LNCAP (cell line): ENCODE measurements around the gene HOMEZ.

Source experiments
- CTCF ChIP-seq: fragments of 450-650 bp; IDR thresholded peaks from 2 replicates; pipeline ENCODE4 v1.5.1; 2017; ENCODE audit warnings: mild to moderate bottlenecking

HOMEZ gene

DNA sequence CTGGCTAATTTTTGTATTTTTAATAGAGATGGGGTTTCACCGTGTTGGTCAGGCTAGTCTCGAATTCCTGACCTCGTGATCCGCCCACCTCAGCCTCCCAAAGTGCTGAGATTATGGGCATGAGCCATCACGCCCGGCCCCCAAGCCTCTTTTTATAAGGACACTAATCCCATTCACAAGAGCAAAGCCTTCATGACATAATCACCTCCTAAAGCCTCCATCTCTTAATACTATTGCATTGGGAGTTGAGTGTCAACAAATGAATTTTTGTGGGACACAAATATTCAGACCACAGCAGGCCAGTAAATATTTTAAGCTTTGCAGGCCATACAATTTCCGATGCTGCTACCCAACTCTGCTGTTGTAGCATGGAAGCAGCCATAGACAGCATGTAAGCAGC is 37.3 kb downstream of the HOMEZ start:
- no peak for TF ChIP-seq CTCF

GRCh38 chr14:23245282-23245681 is 40.6 kb downstream of the HOMEZ start:
- no peak for TF ChIP-seq CTCF

- no peak for TF ChIP-seq CTCF
These were observed 42.9 kb downstream of the HOMEZ start for GRCh38 chr14:23243066-23243465.

DNA sequence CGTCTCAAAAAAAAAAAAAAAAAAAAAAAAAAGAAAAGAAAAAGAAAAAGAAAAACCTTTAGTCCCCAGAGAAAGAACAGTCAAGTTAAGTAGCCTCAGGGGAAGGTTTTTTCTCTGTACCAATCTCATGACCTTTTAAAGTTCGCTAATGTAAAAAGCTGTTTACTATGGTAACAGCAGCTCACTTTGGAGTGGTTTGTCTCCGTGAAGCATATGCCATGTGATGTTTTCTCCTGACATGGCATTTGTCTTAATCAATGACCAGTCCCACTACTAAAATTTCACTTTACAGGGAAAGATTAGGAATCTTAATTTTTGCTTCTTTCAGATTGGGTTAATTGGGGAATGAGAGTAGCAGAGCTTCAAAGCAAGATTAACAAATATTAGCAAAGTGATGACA is 43.9 kb downstream of the HOMEZ start:
- no peak for TF ChIP-seq CTCF

- TF ChIP-seq CTCF, result no peak
These were observed 45.3 kb downstream of the HOMEZ start for GRCh38 chr14:23240661-23241060.

GRCh38 chr14:23237772-23238594 is 47.9 kb downstream of the HOMEZ start, which contains the start of gene RNF212B:
TSS of gene RNF212B (plus strand) at chr14:23237936. CDS start at chr14:23240346, 2,410 bp downstream.
- TF ChIP-seq CTCF, result no peak

GRCh38 chr14:23228812-23229211 is 57.1 kb downstream of the HOMEZ start:
- TF ChIP-seq CTCF, result no peak
